GM18517 (cell line): ENCODE results near the gene C11orf24.
"Not testable (repeated sequence)": the region's sequence is repeated elsewhere in the genome, so short reads cannot be mapped to it uniquely, and the experiment has no call there.

Source experiments
- ATAC-seq: cut with Tn5 transposase; IDR thresholded peaks from one replicate; pipeline ENCODE4 v1.9.1; 2021; ENCODE audit warnings: mild to moderate bottlenecking, moderate library complexity; ENCODE audit not compliant: unreplicated experiment

The C11orf24 gene

DNA sequence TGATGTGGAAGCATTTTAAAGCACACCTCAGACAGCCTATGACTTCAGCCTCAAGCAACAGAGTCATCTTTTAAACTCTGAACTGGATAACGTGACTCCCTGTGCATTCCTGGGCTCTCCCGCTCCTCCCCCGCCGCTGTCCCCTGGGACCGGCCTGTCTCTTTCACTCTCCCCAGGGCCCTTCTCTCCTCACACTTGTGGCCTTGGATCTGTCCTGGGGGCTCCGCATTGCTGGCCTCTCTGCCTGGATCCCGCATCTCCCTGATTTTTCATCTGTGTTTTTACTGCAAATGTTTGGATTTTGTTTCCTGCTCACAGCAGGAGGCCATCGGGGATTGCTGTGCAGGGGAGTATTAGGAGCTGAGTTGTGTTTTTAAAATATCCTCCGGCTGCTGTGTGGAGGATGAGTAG lies 15.4 kb downstream of the C11orf24 start:
- ATAC-seq = no peak

DNA sequence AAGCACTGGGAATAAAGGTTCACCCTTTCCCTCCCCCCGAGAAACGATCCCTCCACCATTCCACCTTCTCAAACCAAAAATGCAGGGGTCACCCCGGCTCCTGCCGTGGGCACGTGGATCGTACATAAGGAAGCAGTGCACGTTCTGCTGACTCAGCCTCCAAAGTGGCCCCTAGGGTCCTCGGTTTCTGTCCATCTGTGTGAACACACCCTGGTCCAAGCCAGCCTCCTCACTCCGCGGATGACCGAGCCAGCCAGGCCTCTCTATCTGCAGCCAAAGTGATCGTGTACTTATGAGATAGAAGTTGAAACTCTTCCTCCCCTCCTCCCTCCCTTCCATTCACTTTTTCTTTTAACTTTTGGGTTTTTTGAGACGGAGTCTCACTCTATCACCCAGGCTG lies 16.2 kb downstream of the C11orf24 start:
- ATAC-seq = no peak

DNA sequence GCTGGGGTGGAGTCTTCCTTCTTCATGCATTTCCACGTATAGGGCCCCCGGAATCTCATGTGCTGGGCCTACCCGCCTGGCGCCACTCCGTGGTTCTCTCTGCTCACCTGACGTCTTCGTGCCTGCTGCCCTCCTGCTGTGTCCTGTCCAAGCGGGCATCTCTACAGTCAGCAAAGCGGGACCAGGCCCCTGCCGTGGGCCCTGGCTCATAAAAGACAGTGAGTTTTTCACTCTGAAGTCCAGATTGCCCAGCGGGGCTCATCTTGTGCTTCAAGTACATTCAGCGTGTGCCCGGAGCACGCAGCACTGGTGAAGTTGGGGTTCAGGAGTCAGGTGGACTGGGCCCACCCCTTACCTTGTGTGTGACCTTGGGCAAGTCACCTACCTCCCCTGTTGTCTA lies 17.4 kb downstream of the C11orf24 start:
- ATAC-seq = no peak

DNA sequence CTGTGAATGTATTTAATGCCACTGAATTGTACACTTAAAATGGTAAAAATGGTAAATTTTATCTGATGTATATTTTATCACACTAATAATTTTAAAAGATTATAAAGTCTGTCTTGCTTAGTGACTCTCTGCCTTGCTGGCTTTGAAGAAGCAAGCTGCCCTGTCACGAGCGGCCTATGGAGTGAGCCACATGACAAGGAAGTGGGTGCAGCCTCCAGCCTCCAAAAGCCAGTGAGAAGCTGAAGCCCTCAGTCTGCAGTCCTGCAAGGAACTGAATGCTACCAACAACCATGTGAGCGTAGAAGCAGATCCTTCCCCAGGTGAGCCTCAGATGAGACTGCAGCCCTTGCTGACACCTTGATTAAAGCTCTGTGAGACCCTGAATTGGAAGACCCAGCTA lies 20.0 kb downstream of the C11orf24 start:
- no peak for ATAC-seq

DNA sequence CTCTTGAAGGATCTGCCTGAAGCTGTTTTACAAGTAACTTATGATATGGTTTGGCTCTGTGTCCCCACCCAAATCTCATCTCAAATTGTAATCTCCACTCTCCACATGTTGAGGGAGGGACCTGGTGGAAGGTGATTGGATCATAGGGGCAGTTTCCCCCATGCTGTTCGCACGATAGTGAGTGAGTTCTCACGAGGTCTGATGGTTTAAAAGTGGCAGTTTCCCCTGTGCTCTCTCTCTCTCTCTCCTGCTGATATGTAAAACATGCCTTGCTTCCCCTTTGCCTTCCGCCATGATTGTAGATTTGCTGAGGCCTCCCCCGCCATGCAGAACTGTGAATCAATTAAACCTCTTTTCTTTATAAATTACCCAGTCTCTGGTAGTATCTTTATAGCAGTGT lies 26.9 kb downstream of the C11orf24 start:
- not testable (repeated sequence) for ATAC-seq

DNA sequence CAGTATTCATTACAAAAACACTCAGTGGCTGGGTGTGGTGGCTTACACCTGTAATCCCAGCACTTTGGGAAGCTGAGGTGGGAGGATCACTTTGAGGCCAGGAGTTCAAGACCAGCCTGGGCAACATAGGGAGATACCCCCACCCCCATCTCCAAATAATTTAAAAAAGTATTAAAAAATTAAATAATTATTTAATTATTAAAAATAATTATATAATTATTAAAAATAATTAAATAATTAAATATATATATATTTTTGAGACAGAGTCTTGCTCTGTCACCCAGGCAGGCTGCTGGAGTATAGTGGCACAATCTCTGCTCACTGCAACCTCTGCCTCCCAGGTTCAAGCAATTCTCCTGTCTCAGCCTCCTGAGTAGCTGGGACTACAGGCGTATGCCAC lies 27.9 kb downstream of the C11orf24 start:
- not testable (repeated sequence) for ATAC-seq

DNA sequence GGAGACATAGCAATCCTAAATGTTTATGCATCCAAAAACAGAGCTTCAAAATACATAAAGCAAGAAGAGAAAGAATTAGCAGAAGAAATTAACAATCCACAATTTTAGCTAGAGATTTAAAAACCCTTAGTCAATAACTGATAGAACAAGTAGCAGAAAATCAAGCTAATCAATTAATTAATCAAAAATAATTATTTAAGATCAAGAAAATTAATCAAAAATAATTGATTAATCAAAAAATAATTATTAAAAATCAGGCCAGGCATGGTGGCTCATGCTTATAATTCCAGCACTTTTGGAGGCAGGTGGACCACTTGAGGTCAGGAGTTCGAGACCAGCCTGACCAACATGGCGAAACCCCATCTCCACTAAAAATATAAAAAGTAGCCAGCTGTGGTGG lies 29.2 kb downstream of the C11orf24 start:
- no peak for ATAC-seq

DNA sequence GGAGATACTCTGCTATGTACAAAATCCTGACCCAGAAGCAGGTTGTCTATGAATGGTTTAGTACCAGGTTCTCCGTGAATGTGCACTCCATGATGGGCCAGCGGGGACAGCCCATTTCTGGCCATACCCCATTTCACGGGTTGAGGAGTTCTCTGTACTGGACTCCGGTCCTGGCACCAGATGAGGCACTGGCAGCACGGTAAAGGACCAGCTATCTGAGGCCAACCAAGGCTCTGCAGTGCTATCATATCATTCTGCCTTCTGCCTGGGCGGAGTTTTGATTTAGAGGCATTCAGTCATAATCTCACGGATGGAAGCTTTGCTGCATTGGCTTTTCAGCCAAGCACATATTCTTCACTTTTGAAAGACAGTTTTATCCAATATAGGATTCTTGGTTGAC lies 40.2 kb downstream of the C11orf24 start:
- no peak for ATAC-seq

DNA sequence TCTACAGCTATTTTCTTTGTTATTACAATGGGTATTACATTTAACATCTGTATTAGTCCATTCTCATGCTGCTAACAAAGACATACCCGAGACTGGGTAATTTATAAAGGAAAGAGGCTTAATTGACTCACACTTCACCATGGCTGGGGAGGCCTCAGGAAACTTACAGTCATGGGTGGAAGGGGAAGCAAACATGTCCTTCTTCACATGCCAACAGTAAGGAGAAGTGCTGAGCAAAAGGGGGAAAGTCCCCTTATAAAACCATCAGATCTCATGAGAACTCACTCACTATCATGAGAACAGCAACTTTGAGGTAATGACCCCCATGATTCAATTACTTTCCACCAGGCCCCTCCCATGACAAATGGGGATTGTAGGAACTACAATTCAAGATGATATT lies 42.2 kb downstream of the C11orf24 start:
- ATAC-seq = no peak

DNA sequence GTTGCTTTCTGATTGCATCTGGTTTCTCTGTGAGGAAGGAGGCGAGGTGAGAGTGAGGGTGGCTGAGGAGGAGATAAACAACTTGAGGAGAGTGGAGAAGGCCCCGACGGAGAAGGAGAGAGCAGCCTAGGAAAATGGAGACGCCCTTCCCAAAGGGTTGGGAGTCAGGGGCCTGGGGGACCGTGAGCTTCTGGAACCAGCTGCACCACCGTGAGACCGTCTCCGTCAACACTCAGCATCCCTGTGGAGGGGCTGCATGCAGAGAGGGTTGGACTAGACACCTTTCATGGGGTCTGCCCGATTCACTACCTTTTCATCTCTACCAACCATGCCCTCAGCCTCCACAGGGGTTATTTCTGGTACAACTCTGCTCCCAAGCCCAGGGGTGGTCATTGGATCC lies 45.4 kb downstream of the C11orf24 start:
- no peak for ATAC-seq

DNA sequence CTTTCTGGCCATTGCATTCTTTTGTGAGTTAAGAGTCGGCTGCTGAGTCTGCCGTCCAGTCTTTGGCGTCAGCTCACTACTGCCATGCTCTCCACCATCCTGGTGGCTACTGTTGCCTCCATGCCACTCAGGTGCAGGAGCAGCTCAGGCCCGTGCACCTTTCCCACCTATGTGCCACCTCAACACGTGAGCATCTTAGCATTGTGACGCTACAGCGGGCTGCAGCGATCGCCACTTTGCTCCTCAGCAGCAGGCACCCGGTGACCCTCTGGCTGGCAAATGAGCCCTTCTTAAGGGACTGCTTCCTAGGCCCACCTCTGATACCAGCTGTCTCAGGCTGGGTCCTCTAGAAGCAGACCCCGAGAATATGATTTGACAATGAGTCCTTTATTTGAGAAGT lies 47.2 kb downstream of the C11orf24 start:
- no peak for ATAC-seq

DNA sequence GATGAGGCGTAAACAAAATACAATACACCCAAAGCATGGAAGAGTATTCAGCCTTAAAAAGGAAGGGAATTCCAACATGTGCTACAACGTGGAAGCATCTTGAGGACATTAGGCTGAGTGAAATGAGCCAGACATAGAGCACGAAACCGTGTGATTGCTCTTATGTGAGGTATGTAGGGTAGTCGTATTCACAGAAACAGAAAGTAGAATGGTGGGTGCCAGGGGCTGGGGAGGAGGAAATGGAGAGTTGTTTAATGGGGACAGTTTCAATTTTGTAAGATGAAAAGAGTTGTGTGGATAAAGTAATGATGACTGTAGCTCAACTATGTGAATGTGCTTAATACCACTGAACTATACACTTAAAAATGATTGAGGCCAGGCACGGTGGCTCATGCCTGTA lies 48.5 kb downstream of the C11orf24 start:
- ATAC-seq = no peak

DNA sequence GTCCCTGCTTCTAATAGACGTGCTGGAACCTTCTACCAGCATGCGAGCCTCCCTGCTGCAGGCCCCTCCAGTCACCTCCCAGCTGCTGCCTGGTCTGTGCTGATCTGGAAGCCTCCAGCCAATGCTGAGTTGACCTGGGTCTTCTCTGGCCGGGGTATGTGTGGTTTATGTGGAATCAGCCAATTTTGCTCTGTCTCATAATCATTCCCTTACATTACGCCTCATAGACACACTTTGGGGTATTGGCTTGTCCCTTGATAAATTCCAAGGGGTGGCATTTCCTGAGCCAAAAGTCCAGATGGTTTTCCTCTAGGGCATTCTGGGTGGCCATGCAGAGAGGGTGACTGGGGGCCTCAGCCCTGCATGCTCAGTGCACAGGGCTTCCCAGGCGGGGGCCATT lies 50.4 kb downstream of the C11orf24 start:
- ATAC-seq = no peak

DNA sequence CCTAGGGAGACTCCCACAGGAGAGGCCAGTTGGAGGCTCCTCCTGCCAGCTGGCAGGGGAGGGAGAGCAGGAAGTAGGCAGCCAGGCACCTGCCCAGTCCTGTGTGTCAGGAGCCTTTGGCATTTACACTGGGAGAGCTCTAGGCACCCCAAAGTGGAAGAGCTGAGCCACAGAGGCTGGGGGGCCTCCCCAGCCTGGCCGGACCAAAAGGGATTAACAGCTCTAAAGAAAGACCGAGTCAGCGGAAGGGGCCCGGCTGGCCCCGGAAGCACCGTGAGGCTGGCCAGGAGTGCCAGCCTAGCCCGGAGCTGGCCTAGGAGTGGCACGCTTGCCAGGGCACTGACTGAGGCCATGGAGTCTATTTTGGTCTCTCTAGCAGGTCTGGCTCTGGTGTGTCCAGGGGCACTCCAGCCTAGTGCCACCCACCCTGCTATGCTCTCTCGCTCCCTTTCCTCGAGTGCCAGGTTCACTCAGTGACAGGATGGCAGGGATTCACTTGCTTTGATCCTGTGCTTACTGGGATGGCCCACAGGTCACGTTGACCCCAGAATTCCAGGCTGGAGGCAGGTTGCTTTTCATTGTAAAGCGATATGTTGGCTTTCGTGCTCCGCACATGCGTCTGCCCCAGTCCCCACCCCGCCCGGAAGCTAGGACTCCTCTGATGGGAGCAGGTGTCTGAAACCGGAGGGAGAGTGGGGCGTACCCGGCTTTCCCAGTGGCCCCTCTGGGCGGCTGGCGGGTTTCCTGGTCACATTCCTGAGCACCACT lies 55.4 kb downstream of the C11orf24 start:
- no peak for ATAC-seq

DNA sequence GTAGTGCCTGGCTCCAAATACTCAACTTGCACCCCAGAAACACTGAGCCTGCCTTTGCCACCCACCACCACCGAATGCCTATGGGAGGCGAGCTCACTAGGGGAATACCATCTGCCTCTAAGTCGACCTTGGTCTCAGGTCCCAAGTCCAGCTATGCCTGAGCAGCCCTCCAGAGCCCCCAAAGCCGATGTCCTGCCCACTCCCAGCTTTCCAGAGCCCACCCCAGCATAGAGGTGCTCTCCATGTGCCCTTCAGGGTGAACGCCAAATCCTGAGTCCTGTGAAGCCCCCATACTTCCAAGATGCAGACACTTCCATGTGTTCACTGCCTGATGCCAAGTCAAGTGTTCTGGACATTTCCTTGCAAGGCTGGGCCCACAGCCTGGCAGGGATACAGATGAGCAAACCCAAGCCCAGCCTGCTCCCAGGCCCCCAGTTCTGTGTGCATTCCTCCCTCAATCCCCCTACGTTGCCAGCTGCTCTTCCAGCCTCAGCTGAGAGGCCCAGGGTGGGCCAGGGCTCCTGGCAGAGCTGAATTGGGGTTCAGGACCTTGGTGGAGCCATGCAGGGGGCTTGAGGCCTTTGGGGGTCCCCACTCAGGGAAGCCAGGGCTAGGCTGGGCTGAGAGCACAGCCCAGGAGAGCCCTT lies 56.1 kb downstream of the C11orf24 start:
- ATAC-seq = no peak

DNA sequence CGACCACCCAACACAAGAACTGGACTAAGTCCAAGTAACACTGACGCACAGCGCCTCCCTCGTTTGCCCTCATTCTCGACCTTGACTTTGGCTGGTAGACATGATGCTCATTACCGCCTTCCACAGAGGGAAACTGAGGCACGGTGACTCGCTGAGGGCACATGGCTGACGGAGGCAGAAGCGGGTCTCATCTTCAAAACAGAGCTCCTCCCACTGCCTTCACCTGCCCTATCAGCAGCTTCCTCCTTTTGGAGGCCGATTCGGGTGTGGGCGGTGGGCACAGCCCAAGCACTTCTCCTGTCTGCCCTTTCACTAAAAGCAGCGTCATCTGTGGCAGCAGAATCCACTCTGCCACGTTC lies 56.7 kb downstream of the C11orf24 start:
- no peak for ATAC-seq

DNA sequence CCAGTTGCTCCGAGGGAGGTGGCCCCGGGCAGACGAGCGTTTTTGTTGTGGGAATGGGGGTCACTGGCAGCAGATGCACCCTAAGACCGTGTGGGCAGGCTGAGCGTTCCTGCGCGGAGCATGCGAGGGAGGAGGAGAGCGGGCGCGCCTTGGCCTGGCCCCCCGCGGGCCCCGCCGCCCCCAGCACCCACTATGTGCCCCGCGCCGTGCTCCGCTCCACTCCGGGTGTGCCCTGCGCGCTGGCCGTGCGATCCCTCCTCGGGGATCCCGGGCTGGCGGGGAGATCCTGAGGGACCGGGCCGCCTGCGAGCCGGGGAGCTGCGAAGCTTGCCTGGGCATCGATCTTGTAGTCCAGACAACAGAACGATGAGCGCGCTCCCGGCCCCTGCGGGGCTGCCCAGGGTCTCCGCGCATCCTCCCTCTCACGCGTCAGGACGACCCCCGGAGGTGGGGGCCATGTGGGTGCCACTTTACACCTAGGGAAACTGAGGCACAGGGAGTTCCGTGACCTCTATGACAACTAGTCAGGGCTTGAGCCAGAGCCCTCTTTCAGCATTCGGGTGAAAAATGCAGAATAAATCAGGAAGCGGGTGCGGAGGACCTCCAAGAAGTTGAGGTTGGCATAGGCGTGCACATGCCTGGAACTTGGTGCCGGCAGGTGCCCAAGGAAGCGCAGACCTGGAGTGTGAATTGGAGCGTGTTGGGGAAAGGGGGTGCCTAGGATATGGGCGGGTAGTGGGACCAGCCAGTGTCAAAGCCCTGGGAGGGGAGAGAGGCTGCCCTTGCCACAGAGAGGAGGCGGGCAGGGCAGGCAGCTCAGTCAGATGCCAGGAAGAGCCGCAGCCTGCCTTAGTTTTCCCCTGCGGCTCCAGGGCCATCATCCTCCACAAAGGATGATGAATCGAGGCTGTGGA lies 57.3 kb downstream of the C11orf24 start:
- no peak for ATAC-seq

DNA sequence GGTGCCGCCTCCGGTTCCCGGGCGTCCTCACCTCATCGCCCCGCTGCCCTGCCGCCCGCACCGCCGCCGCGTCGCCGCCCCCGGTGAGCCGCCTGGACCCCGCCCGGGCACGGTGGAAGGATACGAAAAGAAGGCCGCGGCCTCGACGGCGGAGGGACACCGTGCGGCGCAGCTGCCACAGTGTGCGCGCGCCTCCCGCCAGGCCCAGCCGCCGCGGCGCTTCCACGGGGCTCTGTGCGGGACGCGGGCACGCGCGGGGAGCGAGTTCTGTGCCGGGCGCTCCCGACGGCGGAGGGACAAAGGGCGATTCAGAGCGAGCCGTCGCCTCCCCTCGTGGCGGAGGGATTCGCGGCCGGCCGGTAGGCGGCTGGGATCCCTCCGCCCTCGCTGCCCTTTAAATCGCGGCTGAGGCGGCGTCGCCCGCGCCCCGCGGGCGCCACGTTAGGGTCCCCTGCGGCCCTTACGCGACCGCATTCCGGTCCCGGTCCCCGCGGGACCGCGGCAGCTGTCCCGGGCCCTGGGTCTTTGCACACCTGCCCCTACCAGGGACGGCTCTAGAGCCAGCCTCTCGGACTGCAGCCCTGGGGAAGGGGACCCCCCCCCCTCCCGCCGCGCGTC lies 58.1 kb downstream of the C11orf24 start:
- peak; percentile 36 for ATAC-seq

DNA sequence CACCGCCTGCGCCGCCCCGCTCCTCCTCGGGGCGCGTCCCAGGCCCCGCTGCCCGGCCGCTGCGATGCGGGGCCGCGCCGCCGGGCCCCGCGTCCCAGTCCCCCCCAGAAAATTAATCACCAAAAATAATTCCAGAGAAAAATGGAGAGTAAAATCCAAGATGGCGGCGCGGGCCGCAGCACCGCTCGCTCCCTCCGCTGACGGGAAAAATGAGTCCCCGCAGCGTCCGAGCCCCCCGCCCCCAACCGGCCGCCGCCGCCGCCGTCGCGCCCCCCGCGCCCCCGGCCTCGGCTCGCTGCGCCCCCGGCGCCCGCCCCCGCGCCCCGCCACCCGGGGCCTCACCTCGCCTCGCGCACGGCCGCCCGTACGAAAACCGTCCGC lies 58.6 kb downstream of the C11orf24 start, which contains the start of gene KMT5B:
TSS of gene KMT5B (minus strand) at position 162 of the 381 bp plus-strand sequence. CDS start 23,220 bp downstream, outside the sequence.
- peak; percentile 21 for ATAC-seq

DNA sequence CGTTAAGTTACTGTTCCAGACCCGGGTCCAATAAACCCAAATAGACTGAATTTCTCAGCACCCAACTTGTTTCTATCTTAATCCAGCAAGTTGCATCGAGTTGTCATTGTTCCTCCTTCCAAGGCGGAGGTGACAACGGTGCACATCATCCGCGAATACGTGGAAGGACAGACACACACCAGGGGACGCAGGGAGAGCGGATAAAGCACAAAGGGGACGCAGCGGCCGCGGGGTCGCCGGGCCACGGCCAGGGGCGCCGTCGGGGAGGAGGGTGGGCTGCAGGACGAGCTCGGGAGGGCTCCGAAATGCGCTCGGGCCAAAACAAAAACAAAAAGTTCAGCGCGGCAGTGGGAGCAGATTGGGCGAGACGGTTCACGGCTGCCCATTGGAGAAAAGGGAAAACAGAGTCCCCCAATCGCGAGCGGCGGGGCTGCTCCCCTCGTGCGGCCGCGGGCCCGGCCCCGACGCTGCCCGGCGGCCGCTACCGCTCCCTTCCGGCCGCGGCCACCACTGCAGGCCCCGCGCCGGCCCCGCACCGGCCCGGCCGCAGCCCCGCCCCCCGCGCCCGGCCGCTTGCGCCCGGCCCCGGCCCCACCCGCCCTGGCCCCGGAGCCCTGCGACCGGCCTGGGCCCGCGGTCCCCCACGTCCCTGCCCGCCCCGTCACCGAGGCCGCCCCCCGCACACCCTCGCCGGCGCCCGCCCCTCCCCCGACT lies 59.2 kb downstream of the C11orf24 start:
- ATAC-seq = peak; percentile 44

DNA sequence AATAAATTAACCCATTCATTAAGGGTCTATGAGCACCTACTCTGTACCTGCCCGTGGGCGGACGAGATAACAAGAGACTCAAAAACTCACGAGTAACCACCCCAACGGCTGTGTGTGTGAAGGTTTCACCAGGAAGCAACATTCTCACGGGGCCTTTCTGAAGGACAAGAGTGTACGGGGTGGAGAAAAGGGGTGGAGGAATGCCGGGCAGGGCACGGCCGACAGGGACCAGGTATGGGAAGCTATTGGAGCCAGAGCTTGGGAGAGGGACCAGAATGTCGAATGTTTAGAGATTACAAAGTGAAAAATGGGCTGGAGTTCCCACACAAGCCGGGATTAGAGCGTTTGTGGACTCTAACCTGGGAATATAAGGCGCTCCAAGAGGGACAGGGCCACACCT lies 60.2 kb downstream of the C11orf24 start:
- no peak for ATAC-seq
